ENCODE measurements around the gene CUX1. TPM values are rescaled to one million over a fixed set of nuclear protein-coding genes. Genes with fewer than 3 reads are reported as not detected.

CUX1 gene
- total and polyA plus RNA-seq, 10 of the 15 experiments (the other 5 are each of a cell fraction or from before 2014, with no cell fraction given) = 6.1 to 48.6 (median 25.9) TPM

- TF ChIP-seq MLLT1 (IDR thresholded peaks at IDR 0.05) = no peak
Measured at GRCh38 chr7:101941481-101942383, 124.3 kb downstream of the CUX1 start (continued).

GRCh38 chr7:101942603-101943210 is 125.3 kb downstream of the CUX1 start:
- ChIA-PET POLR2A (interaction anchor here (2.6 kb wide), 1 partner anchor 12 kb away, joined by 12 read pairs; no protein-coding TSS in a partner anchor), SMC1A (ENCODE audit: uncharacterized antibody, unreplicated experiment) (interaction anchor here (1.0 to 3.7 kb wide), 6 partner anchors 11 to 85 kb away, joined by 3 to 21 read pairs (median 6); no protein-coding TSS in a partner anchor), RAD21 (ENCODE audit: unreplicated experiment) (interaction anchor here (0.6 to 3.6 kb wide), 5 partner anchors 10 to 45 kb away, joined by 3 to 28 read pairs (median 3); no protein-coding TSS in a partner anchor), CTCF (interaction anchor here (0.6 to 1.1 kb wide), 3 partner anchors 85 to 298 kb away, joined by 3 to 4 read pairs (median 3); no protein-coding TSS in a partner anchor)
- Histone ChIP-seq H3K79me2 (ENCODE audit: control insufficient read depth, insufficient read depth, low read length) (peaks cover 4% of the 10 kb centered on the region; the same call in 1 of the 2 replicates), H3K27me3 (replicated peaks in 1 of 2; ENCODE audit: control insufficient read depth in 2 of 2, insufficient read depth in 2 of 2, low read length in 1 of 2) (no peaks in the 10 kb centered on the region), H3K36me3 (ENCODE audit: control insufficient read depth in 2 of 2, insufficient read depth in 2 of 2, low read length in 1 of 2) (peaks cover 0 to 1% of the 10 kb centered on the region in 2 experiments; a peak in 1 of 4 replicates), H3K9me3 (replicated peaks; ENCODE audit: control insufficient read depth, insufficient read depth, low read length) (no peaks in the 10 kb centered on the region; the same call in 2 of the 3 replicates), H3K4me3 (no peak overlapping the region), H3K9ac (ENCODE audit: control insufficient read depth, insufficient read depth, low read length) (no peak overlapping the region), H4K20me1 (ENCODE audit: control insufficient read depth, insufficient read depth) (no peaks in the 10 kb centered on the region), H3K4me2 (ENCODE audit: control insufficient read depth, insufficient read depth) (no peak overlapping the region), H3K4me1 (ENCODE audit: control insufficient read depth, insufficient read depth, low read length) (peaks cover 35% of the 10 kb centered on the region), H2AFZ (ENCODE audit: control insufficient read depth, low read depth, low read length) (no peak overlapping the region), H3K27ac (ENCODE audit: control insufficient read depth, insufficient read depth) (no peak overlapping the region)
- in situ Hi-C loops (cut with MboI) = no loop called here
- DNase-seq (ENCODE audit: low read depth, low spot score) = no peak
- ATAC-seq = no peak
- no peak for TF ChIP-seq MLLT1 (IDR thresholded peaks at IDR 0.05)
- TF ChIP-seq CTCF (IDR thresholded peaks at IDR 0.05 in 2 of 3, conservative IDR thresholded peaks at IDR 0.05 in 1 of 3; ENCODE audit: control insufficient read depth in 2 of 3, extremely low read depth in 1 of 3, insufficient read depth in 1 of 3, low read depth in 3 of 3, low read length in 3 of 3) = no peak
- FAIRE-seq = no peak
- BruUV-seq (replicated peaks) = no TSS peak
- WGBS (ENCODE audit: insufficient coverage, insufficient replicate concordance, low lambda C conversion rate, missing lambda C conversion rate) = 84% methylated on average over 12 of the region's 13 CpGs
- intact Hi-C loops (cut with micrococcal nuclease; ENCODE audit: unreplicated experiment) = no loop called here
